K562 (cell line): ENCODE results near the gene SMIM45.

ENCODE experiments used
- CTCF ChIP-seq, 3 experiments: IDR thresholded peaks in 2 of 3; conservative IDR thresholded peaks in 1 of 3; 2 replicates each; pipeline ENCODE4 v1.5.1; 2011 to 2012; ENCODE audit warnings: low read length in 3 of 3, mild to moderate bottlenecking in 3 of 3, control low read depth in 2 of 3, improper control_type of control experiment in 1 of 3, inconsistent platforms in 1 of 3, low read depth in 1 of 3, mixed read lengths in 1 of 3, moderate library complexity in 1 of 3; ENCODE audit not compliant: insufficient read depth in 2 of 3
- ETS1 ChIP-seq: conservative IDR thresholded peaks from 2 replicates; pipeline ENCODE4 v1.6.1; 2011; ENCODE audit warnings: low read depth, mild to moderate bottlenecking, low read length; ENCODE audit not compliant: control insufficient read depth
- MXI1 ChIP-seq: IDR thresholded peaks from 2 replicates; pipeline ENCODE4 v1.6.1; 2011; ENCODE audit warnings: low read depth, mild to moderate bottlenecking, improper control_type of control experiment, low read length
- POLR2AphosphoS5 ChIP-seq: IDR thresholded peaks from 2 replicates; pipeline ENCODE4 v1.6.1; 2011; ENCODE audit warnings: mild to moderate bottlenecking, low read depth, low read length, moderate library complexity; ENCODE audit not compliant: control insufficient read depth, insufficient read depth
- REST ChIP-seq, 2 experiments: fragments of 450-650 bp; formaldehyde crosslinking in 1 of 2; IDR thresholded peaks; 2 replicates each; pipeline versions ENCODE4 v1.4.0 to v1.6.1; 2014 to 2020; ENCODE audit warnings: mild to moderate bottlenecking in 2 of 2, borderline replicate concordance in 1 of 2, low read depth in 1 of 2

GRCh38 chr22:41933411-41934177 is 18.4 kb upstream of the SMIM45 start:
- TF ChIP-seq REST (IDR thresholded peaks at IDR 0.05; ENCODE audit: borderline replicate concordance) = no peak
- no peak for TF ChIP-seq REST (CRISPR knock-in tag; IDR thresholded peaks at IDR 0.05; ENCODE audit: low read depth)
- no peak for TF ChIP-seq MXI1
- TF ChIP-seq ETS1 = no peak
- no peak for TF ChIP-seq CTCF (IDR thresholded peaks at IDR 0.05 in 2 of 3, conservative IDR thresholded peaks at IDR 0.05 in 1 of 3; ENCODE audit: insufficient read depth in 2 of 3, low read depth in 1 of 3, low read length in 3 of 3)
- no peak for TF ChIP-seq POLR2AphosphoS5
